Endodermal cell (in vitro differentiated cells): ENCODE data around the gene SDK1. TPM values are rescaled to one million over a fixed set of nuclear protein-coding genes. Genes with fewer than 3 reads are reported as not detected.

Experiments used
- DNase-seq: peaks from one replicate; pipeline ENCODE4 v3.0.0-alpha.2; 2017
- H3K27ac ChIP-seq: 2 replicates; pipeline ENCODE4 v1.5.1; 2013; ENCODE audit warnings: mild to moderate bottlenecking, low read depth, low read length, moderate library complexity
- H3K27me3 ChIP-seq: 2 replicates; pipeline ENCODE4 v1.6.1; 2013; ENCODE audit warnings: mild to moderate bottlenecking, low read length, moderate library complexity; ENCODE audit not compliant: insufficient read depth, control insufficient read depth, poor library complexity, severe bottlenecking
- H3K36me3 ChIP-seq: 2 replicates; pipeline ENCODE4 v1.7.0; 2013; ENCODE audit warnings: mild to moderate bottlenecking, low read length, moderate library complexity; ENCODE audit not compliant: control insufficient read depth, insufficient read depth
- H3K4me1 ChIP-seq: one replicate; pipeline ENCODE4 v1.7.0; 2013; ENCODE audit warnings: low read length; ENCODE audit not compliant: control insufficient read depth, insufficient read depth
- H3K4me3 ChIP-seq: 2 replicates; pipeline ENCODE4 v1.5.1; 2013; ENCODE audit warnings: mild to moderate bottlenecking, low read length, moderate library complexity
- H3K9ac ChIP-seq: 2 replicates; pipeline ENCODE4 v1.6.1; 2013; ENCODE audit warnings: mild to moderate bottlenecking, low read length, moderate library complexity; ENCODE audit not compliant: poor library complexity, severe bottlenecking; ENCODE audit errors: extremely low read depth
- H3K9me3 ChIP-seq: 2 replicates; pipeline ENCODE4 v1.6.1; 2013; ENCODE audit warnings: mild to moderate bottlenecking, low read length, moderate library complexity; ENCODE audit not compliant: control insufficient read depth
- H3K27ac Mint-ChIP-seq: 2 replicates; pipeline ENCODE4 v1.8.0; 2020; ENCODE audit warnings: mixed read lengths
- H3K27me3 Mint-ChIP-seq: 2 replicates; pipeline ENCODE4 v1.8.0; 2021; ENCODE audit warnings: mild to moderate bottlenecking, mixed read lengths; ENCODE audit not compliant: insufficient read depth
- H3K36me3 Mint-ChIP-seq: 2 replicates; pipeline ENCODE4 v1.8.0; 2020; ENCODE audit warnings: low read depth, mixed read lengths
- H3K4me1 Mint-ChIP-seq: 2 replicates; pipeline ENCODE4 v1.8.0; 2020; ENCODE audit warnings: mixed read lengths
- H3K4me3 Mint-ChIP-seq: 2 replicates; pipeline ENCODE4 v1.8.0; 2020; ENCODE audit warnings: mild to moderate bottlenecking, moderate library complexity, mixed read lengths
- H3K9me3 Mint-ChIP-seq: 2 replicates; pipeline ENCODE4 v1.8.0; 2020; ENCODE audit warnings: mild to moderate bottlenecking, mixed read lengths
- WGBS, 2 experiments: methylation state at CpG; one replicate each; pipeline versions ENCODE4 v1.1.5 to v1.1.7; 2013; ENCODE audit warnings: missing lambda C conversion rate in 2 of 2, mixed read lengths in 1 of 2; ENCODE audit not compliant: insufficient coverage in 1 of 2, insufficient read length in 1 of 2; 5-methylcytosine and 5-hydroxymethylcytosine counted together
- total RNA-seq, 2 donors: library from RNA; stranded (reverse); fragmentation: NEBNext Ultra II Directional in 1 of 2; extraction: Animal tissue kit (Norgen Biotek cat#: 25700) in 1 of 2; gene quantifications; 2 replicates in 1 of 2; 3 replicates in 1 of 2; pipeline ENCODE4 v1.2.1, GENCODE V29; 2021
- TF ChIP-seq, protein P1 (sequence below): fragments of 200-600 bp; sonication (generic); conservative IDR thresholded peaks from 2 replicates; pipeline ENCODE4 v1.5.0; 2021; ENCODE audit warnings: antibody characterized with exemption, mild to moderate bottlenecking

The SDK1 gene
- total RNA-seq, 2 donors from 2014 or later, result 22.7 to 23.1 TPM

DNA sequence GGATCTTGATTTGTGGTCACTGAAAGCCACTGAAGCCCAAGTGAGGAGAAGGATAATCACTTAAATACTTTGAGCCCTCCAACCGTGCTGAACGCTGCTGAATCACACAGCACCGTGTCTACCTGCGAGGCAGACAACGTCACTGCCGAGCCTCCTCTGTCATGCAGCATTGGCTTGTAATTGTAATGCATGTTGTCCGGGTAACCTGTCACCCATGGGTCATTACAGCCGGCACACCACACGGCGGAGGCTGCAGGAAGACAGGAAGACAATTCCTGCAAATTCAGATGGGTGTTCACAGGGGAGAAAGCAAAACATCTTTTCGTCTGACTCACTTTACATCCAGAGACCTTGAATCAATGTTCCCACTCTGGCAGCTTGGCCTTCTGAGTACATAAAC is 835.0 kb downstream of the SDK1 start:
- H3K36me3 ChIP-seq, result no peaks in the 10 kb centered on the region
- no peak overlapping the region for H3K27ac ChIP-seq
- H3K4me3 ChIP-seq, result no peak overlapping the region
- peaks cover 34% of the 10 kb centered on the region for H3K4me1 Mint-ChIP-seq
- no peak overlapping the region for H3K4me3 Mint-ChIP-seq
- 38 to 54% methylated on average over 11 of the region's 11 CpGs for WGBS, 2 experiments
- H3K27me3 ChIP-seq, result no peaks in the 10 kb centered on the region
- H3K9me3 ChIP-seq, result no peaks in the 10 kb centered on the region
- no peaks in the 10 kb centered on the region for H3K4me1 ChIP-seq
- no peaks in the 10 kb centered on the region for H3K27me3 Mint-ChIP-seq
- no peak overlapping the region for H3K9ac ChIP-seq
- H3K36me3 Mint-ChIP-seq, result peaks cover 2% of the 10 kb centered on the region
- H3K9me3 Mint-ChIP-seq, result no peaks in the 10 kb centered on the region
- peak; percentile 72 for DNase-seq
- peak overlapping the region; percentile 60 for H3K27ac Mint-ChIP-seq
- TF ChIP-seq, protein P1, sequence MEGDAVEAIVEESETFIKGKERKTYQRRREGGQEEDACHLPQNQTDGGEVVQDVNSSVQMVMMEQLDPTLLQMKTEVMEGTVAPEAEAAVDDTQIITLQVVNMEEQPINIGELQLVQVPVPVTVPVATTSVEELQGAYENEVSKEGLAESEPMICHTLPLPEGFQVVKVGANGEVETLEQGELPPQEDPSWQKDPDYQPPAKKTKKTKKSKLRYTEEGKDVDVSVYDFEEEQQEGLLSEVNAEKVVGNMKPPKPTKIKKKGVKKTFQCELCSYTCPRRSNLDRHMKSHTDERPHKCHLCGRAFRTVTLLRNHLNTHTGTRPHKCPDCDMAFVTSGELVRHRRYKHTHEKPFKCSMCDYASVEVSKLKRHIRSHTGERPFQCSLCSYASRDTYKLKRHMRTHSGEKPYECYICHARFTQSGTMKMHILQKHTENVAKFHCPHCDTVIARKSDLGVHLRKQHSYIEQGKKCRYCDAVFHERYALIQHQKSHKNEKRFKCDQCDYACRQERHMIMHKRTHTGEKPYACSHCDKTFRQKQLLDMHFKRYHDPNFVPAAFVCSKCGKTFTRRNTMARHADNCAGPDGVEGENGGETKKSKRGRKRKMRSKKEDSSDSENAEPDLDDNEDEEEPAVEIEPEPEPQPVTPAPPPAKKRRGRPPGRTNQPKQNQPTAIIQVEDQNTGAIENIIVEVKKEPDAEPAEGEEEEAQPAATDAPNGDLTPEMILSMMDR, result no peak

DNA sequence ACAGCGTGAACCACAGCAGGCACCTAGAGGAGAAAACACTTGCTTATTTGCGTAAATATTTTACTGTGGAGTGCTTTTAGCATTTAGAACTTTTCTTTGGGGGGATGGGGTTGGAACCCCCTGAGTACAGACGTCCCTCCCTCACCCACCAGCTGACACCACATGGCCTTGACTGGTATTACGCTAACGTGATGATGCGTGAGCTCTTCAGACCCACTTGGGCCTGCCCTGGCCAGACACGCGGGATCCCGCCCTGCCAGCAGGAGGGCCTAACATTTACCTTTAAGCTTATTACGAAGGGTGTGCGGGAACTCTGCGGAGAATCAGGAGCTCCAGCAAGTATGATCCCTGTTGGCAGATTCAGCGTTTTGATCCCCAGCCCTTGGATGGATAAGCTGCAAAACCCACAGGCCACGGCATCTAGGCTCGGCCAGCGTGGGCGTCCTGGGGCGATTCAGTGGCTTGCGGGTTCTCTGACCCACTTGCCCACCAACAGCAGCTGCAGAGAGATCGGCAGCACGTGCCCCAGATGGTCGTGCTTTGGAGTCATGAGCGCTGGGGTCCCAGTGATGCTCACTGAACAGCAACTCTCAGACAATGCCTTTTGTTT is 835.6 kb downstream of the SDK1 start:
- Mint-ChIP-seq H3K9me3 (no peaks in the 10 kb centered on the region), H3K4me3 (no peak overlapping the region), H3K27ac (peak overlapping the region; percentile 60), H3K36me3 (peaks cover 2% of the 10 kb centered on the region), H3K4me1 (peaks cover 30% of the 10 kb centered on the region), H3K27me3 (no peaks in the 10 kb centered on the region)
- TF ChIP-seq, protein P1, result peak; percentile 50
- H3K9ac ChIP-seq, result no peak overlapping the region
- no peak overlapping the region for H3K4me3 ChIP-seq
- H3K27me3 ChIP-seq, result no peaks in the 10 kb centered on the region
- 78 to 84% methylated on average over 20 to 23 of the region's 23 CpGs for WGBS, 2 experiments
- no peaks in the 10 kb centered on the region for H3K9me3 ChIP-seq
- no peak overlapping the region for H3K27ac ChIP-seq
- no peaks in the 10 kb centered on the region for H3K4me1 ChIP-seq
- peak; percentile 72 for DNase-seq
- no peaks in the 10 kb centered on the region for H3K36me3 ChIP-seq

DNA sequence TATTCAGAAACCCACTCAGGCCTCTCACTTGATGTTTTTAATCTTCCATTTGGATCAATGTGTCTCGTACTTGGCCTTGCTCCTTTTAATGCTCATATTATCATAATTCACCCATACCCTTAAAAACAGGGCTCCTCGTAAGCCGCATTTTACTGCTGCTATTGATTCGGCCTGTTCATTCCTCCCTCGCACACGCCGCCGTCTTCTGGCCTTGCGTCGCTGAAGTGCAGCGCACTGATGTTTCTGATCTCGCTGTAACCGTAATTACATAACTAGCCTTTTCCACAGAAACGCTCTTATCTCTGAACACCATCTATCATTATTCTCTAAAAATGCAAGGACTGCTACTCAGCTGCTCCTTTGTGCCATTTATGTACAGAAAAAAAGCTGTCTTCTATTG is 836.5 kb downstream of the SDK1 start:
- Histone ChIP-seq H3K36me3 (no peaks in the 10 kb centered on the region), H3K4me3 (no peak overlapping the region), H3K9ac (no peak overlapping the region), H3K27me3 (no peaks in the 10 kb centered on the region), H3K27ac (no peak overlapping the region), H3K9me3 (no peaks in the 10 kb centered on the region), H3K4me1 (no peaks in the 10 kb centered on the region)
- Mint-ChIP-seq H3K27ac (no peak overlapping the region), H3K9me3 (no peaks in the 10 kb centered on the region), H3K36me3 (peaks cover 2% of the 10 kb centered on the region), H3K27me3 (no peaks in the 10 kb centered on the region), H3K4me1 (peaks cover 30% of the 10 kb centered on the region), H3K4me3 (no peak overlapping the region)
- TF ChIP-seq, protein P1, result no peak
- no peak for DNase-seq
- WGBS, 2 experiments, result 93 to 96% methylated on average over 14 of the region's 14 CpGs
